Measurements from ENCODE around the gene ECI2. TPM values are rescaled to one million over a fixed set of nuclear protein-coding genes. Genes with fewer than 3 reads are reported as not detected.

The ECI2 gene
- total RNA-seq, 1 donor from 2014 or later: 29.2 TPM

GRCh38 chr6:4167833-4168232 is 32.5 kb upstream of the ECI2 start:
- Mint-ChIP-seq H3K36me3 (ENCODE audit: low read depth) (no peaks in the 10 kb centered on the region), H3K27ac (ENCODE audit: unreplicated experiment) (no peak overlapping the region), H3K4me3 (ENCODE audit: unreplicated experiment) (no peak overlapping the region), H3K27me3 (ENCODE audit: low read depth) (no peaks in the 10 kb centered on the region), H3K4me1 (ENCODE audit: low read depth) (peaks cover 10% of the 10 kb centered on the region), H3K9me3 (ENCODE audit: low read depth) (peaks cover 8% of the 10 kb centered on the region)
- TF ChIP-seq CTCF (IDR thresholded peaks at IDR 0.05): no peak
- DNase-seq (ENCODE audit: low spot score): no peak

GRCh38 chr6:4167123-4167522 is 31.7 kb upstream of the ECI2 start:
- Mint-ChIP-seq H3K4me1 (ENCODE audit: low read depth) (peaks cover 10% of the 10 kb centered on the region), H3K4me3 (ENCODE audit: unreplicated experiment) (no peak overlapping the region), H3K27ac (ENCODE audit: unreplicated experiment) (no peak overlapping the region), H3K9me3 (ENCODE audit: low read depth) (peaks cover 8% of the 10 kb centered on the region), H3K27me3 (ENCODE audit: low read depth) (no peaks in the 10 kb centered on the region), H3K36me3 (ENCODE audit: low read depth) (no peaks in the 10 kb centered on the region)
- TF ChIP-seq CTCF (IDR thresholded peaks at IDR 0.05): no peak
- DNase-seq (ENCODE audit: low spot score): no peak

- no peak for TF ChIP-seq CTCF (IDR thresholded peaks at IDR 0.05)
- peaks cover 8% of the 10 kb centered on the region for H3K9me3 Mint-ChIP-seq (ENCODE audit: low read depth)
- H3K27ac Mint-ChIP-seq (ENCODE audit: unreplicated experiment): no peak overlapping the region
- no peaks in the 10 kb centered on the region for H3K36me3 Mint-ChIP-seq (ENCODE audit: low read depth)
- H3K27me3 Mint-ChIP-seq (ENCODE audit: low read depth): no peaks in the 10 kb centered on the region
- no peak overlapping the region for H3K4me3 Mint-ChIP-seq (ENCODE audit: unreplicated experiment)
- peaks cover 9% of the 10 kb centered on the region for H3K4me1 Mint-ChIP-seq (ENCODE audit: low read depth)
- DNase-seq (ENCODE audit: low spot score): no peak
These were observed 29.1 kb upstream of the ECI2 start for GRCh38 chr6:4164456-4164855.

GRCh38 chr6:4164117-4164442 is 28.7 kb upstream of the ECI2 start:
- H3K27me3 Mint-ChIP-seq (ENCODE audit: low read depth): no peaks in the 10 kb centered on the region
- H3K36me3 Mint-ChIP-seq (ENCODE audit: low read depth): no peaks in the 10 kb centered on the region
- no peak for TF ChIP-seq CTCF (IDR thresholded peaks at IDR 0.05)
- DNase-seq (ENCODE audit: low spot score): no peak
- no peak overlapping the region for H3K4me3 Mint-ChIP-seq (ENCODE audit: unreplicated experiment)
- H3K4me1 Mint-ChIP-seq (ENCODE audit: low read depth): peaks cover 5% of the 10 kb centered on the region
- H3K27ac Mint-ChIP-seq (ENCODE audit: unreplicated experiment): no peak overlapping the region
- H3K9me3 Mint-ChIP-seq (ENCODE audit: low read depth): peaks cover 8% of the 10 kb centered on the region

GRCh38 chr6:4163408-4164116 is 28.2 kb upstream of the ECI2 start:
- no peak overlapping the region for H3K27ac Mint-ChIP-seq (ENCODE audit: unreplicated experiment)
- no peaks in the 10 kb centered on the region for H3K4me1 Mint-ChIP-seq (ENCODE audit: low read depth)
- no peak for TF ChIP-seq CTCF (IDR thresholded peaks at IDR 0.05)
- no peak for DNase-seq (ENCODE audit: low spot score)
- no peak overlapping the region for H3K4me3 Mint-ChIP-seq (ENCODE audit: unreplicated experiment)
- peaks cover 7% of the 10 kb centered on the region for H3K9me3 Mint-ChIP-seq (ENCODE audit: low read depth)
- H3K36me3 Mint-ChIP-seq (ENCODE audit: low read depth): no peaks in the 10 kb centered on the region
- H3K27me3 Mint-ChIP-seq (ENCODE audit: low read depth): no peaks in the 10 kb centered on the region

Data from chondrocyte (in vitro differentiated cells).